ENCODE measurements around the gene ETNK2.
"Not testable (repeated sequence)": the region's sequence is repeated elsewhere in the genome, so short reads cannot be mapped to it uniquely, and the experiment has no call there.

The ETNK2 gene

DNA sequence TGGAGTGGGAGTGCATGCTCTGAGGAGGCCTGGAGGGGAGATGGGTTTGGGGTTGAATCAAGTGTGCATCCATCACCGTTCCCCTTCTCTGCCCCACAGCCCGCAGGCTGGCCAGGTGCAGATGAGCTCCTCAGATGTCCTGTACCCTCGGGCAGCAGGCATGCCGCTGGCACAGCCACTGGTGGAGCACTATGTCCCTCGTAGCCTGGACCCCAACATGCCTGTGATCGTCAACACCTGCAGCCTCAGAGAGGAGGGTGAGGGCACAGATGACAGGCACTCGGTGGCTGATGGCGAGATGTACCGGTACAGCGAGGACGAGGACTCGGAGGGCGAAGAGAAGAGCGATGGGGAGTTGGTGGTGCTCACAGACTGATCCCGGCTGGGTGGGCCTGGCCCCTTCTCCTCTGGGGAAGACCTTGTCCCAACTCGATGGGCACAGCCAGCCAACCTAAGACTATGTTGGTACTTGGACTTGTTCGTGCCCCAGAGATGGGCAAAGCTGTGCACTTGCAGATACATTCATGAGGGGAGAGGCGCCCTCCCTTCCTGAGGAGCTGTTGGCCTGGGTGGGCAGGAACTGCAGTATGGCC lies 26.0 kb downstream of the ETNK2 start:
- DNase-seq: no peak

GRCh38 chr1:204124639-204125038 lies 27.2 kb downstream of the ETNK2 start:
- DNase-seq: no peak

DNA sequence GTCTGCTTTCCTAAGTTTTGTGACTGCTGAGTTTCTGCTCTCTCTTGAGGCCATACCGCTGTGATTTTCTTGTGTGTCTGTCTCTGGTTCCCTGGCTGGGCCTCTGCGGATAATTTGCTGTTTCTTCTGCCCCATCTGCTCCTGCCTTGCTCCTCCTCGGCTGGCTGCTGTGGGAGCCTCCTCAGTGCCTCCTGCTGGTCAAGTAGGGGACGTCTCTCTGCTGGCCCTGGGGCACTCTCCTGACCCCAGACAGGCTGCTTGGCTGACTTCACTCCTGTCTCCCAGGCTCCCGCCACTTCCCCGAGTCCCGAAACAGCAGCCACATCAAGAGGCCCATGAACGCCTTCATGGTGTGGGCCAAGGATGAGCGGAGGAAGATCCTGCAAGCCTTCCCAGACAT lies 28.5 kb downstream of the ETNK2 start:
- DNase-seq: no peak

- DNase-seq: no peak
Measured at GRCh38 chr1:204121840-204122555, 29.8 kb downstream of the ETNK2 start.

GRCh38 chr1:204116539-204116938 lies 35.3 kb downstream of the ETNK2 start:
- no peak for DNase-seq

DNA sequence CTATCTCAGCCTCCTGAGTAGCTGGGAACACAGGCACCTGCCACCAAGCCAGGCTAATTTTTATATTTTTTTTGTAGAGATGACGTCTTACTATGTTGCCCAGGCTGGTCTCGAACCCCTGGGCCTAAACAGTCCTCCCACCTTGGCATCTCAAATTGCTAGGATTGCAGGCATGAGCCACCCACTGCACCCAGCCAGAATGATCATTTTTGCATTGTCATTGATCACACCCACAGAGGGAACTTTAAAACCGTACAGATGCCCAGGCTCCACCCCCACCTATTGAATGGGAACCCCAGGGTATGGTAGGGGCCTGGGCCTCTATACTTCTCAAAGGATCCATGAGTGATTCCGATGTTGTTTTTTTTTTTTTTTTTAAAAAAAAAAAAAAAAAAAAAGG lies 36.7 kb downstream of the ETNK2 start:
- DNase-seq: no peak

DNA sequence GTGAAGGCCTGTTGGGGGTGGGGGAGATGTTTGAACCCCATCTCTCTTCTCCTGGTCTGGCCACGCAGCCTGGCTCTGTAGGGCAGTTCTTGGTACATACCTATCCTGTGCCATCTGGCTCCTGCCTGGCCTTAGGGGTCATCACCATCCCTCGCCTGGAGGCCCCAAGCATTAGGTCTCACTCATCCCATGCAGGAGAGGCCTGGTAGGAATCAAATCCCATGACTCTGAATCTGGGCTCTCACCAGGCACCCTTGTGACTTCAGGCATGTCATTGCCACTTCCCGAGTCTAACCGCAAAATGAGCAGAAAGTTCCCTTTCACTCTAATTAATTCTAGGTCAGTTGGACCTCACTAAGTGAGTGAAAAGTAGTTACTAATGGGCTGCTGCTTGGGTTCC lies 37.2 kb downstream of the ETNK2 start:
- no peak for DNase-seq

GRCh38 chr1:204113896-204114295 lies 37.9 kb downstream of the ETNK2 start:
- no peak for DNase-seq

DNA sequence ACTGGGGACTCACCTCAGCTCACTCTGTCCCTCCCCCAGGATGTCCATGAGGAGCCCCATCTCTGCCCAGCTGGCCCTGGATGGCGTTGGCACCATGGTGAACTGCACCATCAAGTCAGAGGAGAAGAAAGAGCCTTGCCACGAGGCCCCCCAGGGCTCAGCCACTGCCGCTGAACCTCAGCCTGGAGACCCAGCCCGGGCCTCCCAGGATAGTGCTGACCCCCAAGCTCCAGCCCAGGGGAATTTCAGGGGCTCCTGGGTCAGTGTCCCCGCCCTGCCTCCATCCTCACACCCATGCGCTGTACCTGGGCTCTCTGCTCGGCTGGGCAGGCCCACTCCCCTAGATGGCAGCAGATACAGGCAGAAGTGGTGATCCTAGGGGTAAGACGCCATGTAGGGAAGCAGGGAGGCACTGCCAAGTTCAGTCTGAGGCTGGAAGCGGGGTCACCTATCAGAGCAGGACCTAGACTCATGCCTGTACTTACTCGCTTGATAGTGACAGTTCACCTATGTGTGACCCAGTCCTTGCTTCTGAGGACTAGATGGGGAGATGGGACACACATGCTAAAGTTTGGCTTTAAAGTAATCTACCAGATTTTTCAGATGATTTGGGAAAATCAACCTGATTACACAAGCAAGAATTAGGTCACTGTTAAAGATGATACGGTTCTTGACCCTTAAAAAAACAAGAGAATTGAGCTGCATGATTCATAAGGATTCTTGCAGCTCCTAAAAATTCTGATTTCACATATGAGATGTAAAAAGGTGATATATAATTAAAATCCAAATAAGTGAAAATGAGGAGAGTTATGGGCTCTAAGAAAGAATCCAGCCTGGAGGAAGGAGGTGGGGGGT lies 38.7 kb downstream of the ETNK2 start:
- no peak for DNase-seq

DNA sequence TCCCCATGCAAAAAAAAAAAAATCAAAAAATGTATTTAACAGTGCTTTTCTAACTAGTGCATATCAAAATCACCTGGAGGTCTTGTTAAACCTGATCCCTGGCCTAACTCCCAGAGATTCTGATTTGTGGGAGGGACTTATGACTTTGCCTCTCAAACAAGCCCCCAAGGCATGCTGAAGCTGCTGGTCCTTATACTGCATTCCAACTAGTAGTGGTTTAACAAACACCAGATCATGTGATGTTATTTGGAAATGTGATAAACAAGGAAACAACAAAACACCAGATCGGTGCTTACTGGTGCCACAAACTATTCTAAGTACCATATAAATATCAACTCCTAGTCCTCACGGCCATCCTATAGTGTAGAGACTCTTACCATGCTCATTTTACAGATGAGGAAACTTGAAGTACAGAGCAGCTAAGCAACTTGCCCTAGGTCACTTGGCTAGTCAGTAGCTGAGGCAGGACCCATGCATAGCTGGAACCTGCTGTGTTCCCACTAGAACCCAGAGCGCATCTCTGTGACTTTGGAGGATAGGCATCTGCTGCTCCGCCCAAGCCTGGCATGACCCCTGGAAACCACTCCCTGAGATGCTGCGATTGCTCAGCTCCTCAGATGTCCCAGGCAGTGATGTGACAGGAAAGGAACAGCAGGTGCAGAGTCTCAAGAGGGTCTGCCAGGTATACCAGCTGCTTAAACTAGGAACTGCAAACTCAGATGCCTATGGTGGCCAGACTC lies 40.8 kb downstream of the ETNK2 start:
- peak; percentile 25 for DNase-seq

GRCh38 chr1:204108312-204109141 lies 43.3 kb downstream of the ETNK2 start:
- DNase-seq: peak; percentile 77

- DNase-seq: peak; percentile 53
Measured at GRCh38 chr1:204107892-204108291, 44.0 kb downstream of the ETNK2 start.

- no peak for DNase-seq
Measured at GRCh38 chr1:204106825-204107224, 45.0 kb downstream of the ETNK2 start.

- DNase-seq: no peak
Measured at GRCh38 chr1:204105131-204105515, 46.7 kb downstream of the ETNK2 start.

GRCh38 chr1:204104331-204105130 lies 47.3 kb downstream of the ETNK2 start:
- peak; percentile 14 for DNase-seq

- no peak for DNase-seq
Measured at GRCh38 chr1:204103431-204103741, 48.5 kb downstream of the ETNK2 start.

DNA sequence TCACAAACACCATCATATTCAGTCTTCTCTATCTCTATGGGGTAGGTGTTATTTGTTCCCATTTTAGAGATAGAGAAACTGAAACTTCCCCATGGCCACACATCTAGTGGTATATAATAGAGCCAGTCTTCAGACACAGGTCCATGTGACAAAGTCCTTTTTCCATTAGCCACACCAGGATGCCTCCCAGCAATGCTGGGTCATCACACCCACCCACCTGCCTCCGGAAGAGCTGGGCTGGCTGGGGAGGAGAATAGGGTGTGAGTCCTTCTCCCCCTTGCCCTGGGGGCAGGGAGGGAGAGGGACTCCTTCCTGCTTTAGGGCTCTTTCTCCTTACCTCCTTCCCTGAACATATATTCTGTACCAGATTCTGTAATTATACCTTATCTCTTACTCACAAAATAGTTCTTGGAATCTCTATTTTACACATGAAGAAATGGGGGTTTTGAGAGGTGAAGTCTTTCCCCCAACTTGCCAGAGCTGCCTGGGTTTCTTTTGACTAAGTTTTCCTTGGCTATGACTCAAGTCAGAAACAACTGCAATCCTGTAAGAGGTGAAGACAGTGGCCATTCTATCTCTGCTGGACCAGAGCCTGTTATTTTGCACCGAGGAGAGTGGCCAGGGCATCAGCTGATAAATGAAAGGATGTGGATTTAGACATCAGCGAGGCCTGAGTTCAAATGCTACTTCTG lies 49.0 kb downstream of the ETNK2 start:
- peak; percentile 17 for DNase-seq

- peak; percentile 49 for DNase-seq
Measured at GRCh38 chr1:204102029-204102611, 49.7 kb downstream of the ETNK2 start.

DNA sequence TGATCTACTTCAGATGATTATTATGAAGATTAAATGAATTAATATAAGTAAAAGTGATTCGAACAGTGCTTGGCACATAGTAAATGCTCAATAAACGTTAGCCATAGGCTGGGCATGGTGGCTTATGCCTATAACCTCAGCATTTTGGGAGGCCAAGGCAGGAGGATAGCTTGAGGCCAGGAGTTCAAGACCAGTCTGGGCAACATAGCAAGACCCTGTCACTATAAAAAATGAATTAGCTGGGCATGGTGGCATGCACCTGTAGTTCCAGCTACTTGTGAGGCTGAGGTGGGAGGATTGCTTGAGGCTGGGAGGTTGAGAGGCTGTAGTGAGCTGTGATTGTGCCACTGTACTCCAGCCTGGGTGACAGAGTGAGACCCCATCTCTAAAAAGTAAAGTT lies 52.1 kb downstream of the ETNK2 start:
- DNase-seq: not testable (repeated sequence)

DNA sequence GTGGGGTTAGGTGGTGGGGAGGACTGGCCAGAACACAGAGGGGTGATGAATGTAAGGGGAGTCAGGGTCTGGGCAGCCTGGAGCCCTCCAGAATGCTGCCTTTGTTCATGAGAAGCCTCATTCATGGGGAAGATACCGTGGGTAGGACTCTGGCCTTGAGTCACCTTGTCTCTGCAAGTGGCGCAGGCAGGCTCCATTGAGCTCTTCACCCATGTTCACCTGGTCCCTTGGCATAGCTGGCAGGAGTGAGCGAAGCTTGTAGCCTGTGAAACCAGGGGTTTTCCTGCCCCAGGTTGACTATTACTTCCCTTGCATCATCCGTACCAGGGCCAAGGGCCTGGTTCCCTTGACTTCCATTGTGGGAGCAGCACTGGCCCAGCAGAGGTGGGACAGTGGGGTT lies 53.2 kb downstream of the ETNK2 start:
- DNase-seq: no peak

DNA sequence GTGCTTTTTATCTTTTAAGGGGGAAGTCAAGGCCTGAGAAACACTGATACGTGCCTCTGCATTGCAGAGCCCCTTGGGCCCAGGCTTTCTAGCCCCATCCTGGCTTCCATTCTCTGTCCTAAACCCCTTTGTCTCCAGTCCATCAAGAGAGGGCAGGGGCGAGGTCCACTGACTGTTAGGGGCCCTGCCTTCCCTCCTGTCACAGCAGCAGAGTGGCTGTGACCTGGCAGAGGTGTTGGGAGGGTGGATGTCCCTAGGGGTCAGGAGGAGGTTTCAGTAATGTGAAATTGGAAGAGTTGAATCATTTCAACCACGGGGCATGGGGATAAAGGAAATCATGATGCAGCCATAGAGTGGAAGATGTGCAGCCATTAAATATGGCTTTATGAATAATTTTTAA lies 54.9 kb downstream of the ETNK2 start:
- no peak for DNase-seq
